Activated naive CD4-positive, alpha-beta T cell (primary cell): ENCODE measurements around the gene ATAD3A.

ENCODE experiments used
- DNase-seq, 4 experiments: peaks; one replicate each; lab custom pipeline; 2025; lab: John Stamatoyannopoulos, UW

The ATAD3A gene

GRCh38 chr1:1539310-1540089 is 27.5 kb downstream of the ATAD3A start:
- no peak for DNase-seq

GRCh38 chr1:1540090-1540817 is 28.3 kb downstream of the ATAD3A start, which contains the start of gene TMEM240:
Gene TMEM240 (minus strand): TSS chr1:1540624. CDS start chr1:1540346, 278 bp downstream.
- DNase-seq = peak in 2 of 4 experiments; percentile 15 to 56

- no peak for DNase-seq
Measured at GRCh38 chr1:1540818-1541628, 29.1 kb downstream of the ATAD3A start.

- no peak for DNase-seq
Measured at GRCh38 chr1:1541956-1542765, 30.2 kb downstream of the ATAD3A start.

GRCh38 chr1:1542766-1543705 is 31.1 kb downstream of the ATAD3A start:
- no peak for DNase-seq

- DNase-seq = no peak
Measured at GRCh38 chr1:1543706-1544099, 31.7 kb downstream of the ATAD3A start.

GRCh38 chr1:1544544-1544943 is 32.6 kb downstream of the ATAD3A start:
- no peak for DNase-seq

GRCh38 chr1:1545946-1546737 is 34.2 kb downstream of the ATAD3A start:
- no peak for DNase-seq

- no peak for DNase-seq
Measured at GRCh38 chr1:1547011-1547410, 35.0 kb downstream of the ATAD3A start.

- DNase-seq = no peak
Measured at GRCh38 chr1:1547476-1547875, 35.5 kb downstream of the ATAD3A start.

- no peak for DNase-seq
Measured at GRCh38 chr1:1548591-1548990, 36.6 kb downstream of the ATAD3A start.

- no peak for DNase-seq
Measured at GRCh38 chr1:1550087-1550486, 38.1 kb downstream of the ATAD3A start.

GRCh38 chr1:1550591-1551432 is 38.9 kb downstream of the ATAD3A start:
- DNase-seq = no peak

GRCh38 chr1:1551524-1552262 is 39.7 kb downstream of the ATAD3A start:
- no peak for DNase-seq

- DNase-seq = no peak
Measured at GRCh38 chr1:1552263-1552639, 40.3 kb downstream of the ATAD3A start.

- no peak for DNase-seq
Measured at GRCh38 chr1:1553821-1554494, 42.0 kb downstream of the ATAD3A start.

- no peak for DNase-seq
Measured at GRCh38 chr1:1554550-1554925, 42.6 kb downstream of the ATAD3A start.
